ENCODE results near the gene SDC3. TPM values are rescaled to one million over a fixed set of nuclear protein-coding genes. Genes with fewer than 3 reads are reported as not detected.

Gene SDC3
- total RNA-seq, 4 donors from 2014 or later = 4.3 to 23.5 (median 14.5) TPM

- 53 to 58% methylated on average over 11 of the region's 11 CpGs for WGBS, 2 donors
- no peak overlapping the region for H3K4me3 ChIP-seq (ENCODE audit: low read depth, poor library complexity, severe bottlenecking)
- intact Hi-C loops (cut with DNase I; ENCODE audit: low total_unique reads) = no loop called here
- TF ChIP-seq POLR2A (IDR thresholded peaks at IDR 0.05) (no peak), CTCF (IDR thresholded peaks at IDR 0.05) (no peak)
- no peak for DNase-seq (ENCODE audit: low spot score in 2 of 2)
These were observed 6.6 kb downstream of the SDC3 start for GRCh38 chr1:30901798-30902581.

GRCh38 chr1:30900931-30901560 is 7.5 kb downstream of the SDC3 start:
- H3K4me3 ChIP-seq (ENCODE audit: low read depth, poor library complexity, severe bottlenecking) = no peak overlapping the region
- TF ChIP-seq CTCF (IDR thresholded peaks at IDR 0.05) (no peak), POLR2A (IDR thresholded peaks at IDR 0.05) (no peak)
- WGBS, 2 donors = 87 to 90% methylated on average over 3 of the region's 3 CpGs
- intact Hi-C loops (cut with DNase I; ENCODE audit: low total_unique reads) = no loop called here
- no peak for DNase-seq (ENCODE audit: low spot score in 2 of 2)

GRCh38 chr1:30900486-30900885 is 8.1 kb downstream of the SDC3 start:
- no peak for TF ChIP-seq CTCF (IDR thresholded peaks at IDR 0.05)
- TF ChIP-seq POLR2A (IDR thresholded peaks at IDR 0.05) = no peak
- 82% methylated on average over 6 of the region's 6 CpGs for WGBS, 2 donors
- no peak overlapping the region for H3K4me3 ChIP-seq (ENCODE audit: low read depth, poor library complexity, severe bottlenecking)
- no peak for DNase-seq (ENCODE audit: low spot score in 2 of 2)
- intact Hi-C loops (cut with DNase I; ENCODE audit: low total_unique reads) = no loop called here

GRCh38 chr1:30899577-30900389 is 8.8 kb downstream of the SDC3 start:
- no peak for DNase-seq (ENCODE audit: low spot score in 2 of 2)
- TF ChIP-seq CTCF (IDR thresholded peaks at IDR 0.05) (no peak), POLR2A (IDR thresholded peaks at IDR 0.05) (no peak)
- intact Hi-C loops (cut with DNase I; ENCODE audit: low total_unique reads) = no loop called here
- 74 to 76% methylated on average over 13 of the region's 13 CpGs for WGBS, 2 donors
- no peak overlapping the region for H3K4me3 ChIP-seq (ENCODE audit: low read depth, poor library complexity, severe bottlenecking)

GRCh38 chr1:30898031-30898815 is 10.3 kb downstream of the SDC3 start:
- 81 to 93% methylated on average over 10 of the region's 10 CpGs for WGBS, 2 donors
- no peak for TF ChIP-seq CTCF (IDR thresholded peaks at IDR 0.05)
- no peak for TF ChIP-seq POLR2A (IDR thresholded peaks at IDR 0.05)
- DNase-seq (ENCODE audit: low spot score in 2 of 2) = no peak
- no peak overlapping the region for H3K4me3 ChIP-seq (ENCODE audit: low read depth, poor library complexity, severe bottlenecking)
- intact Hi-C loops (cut with DNase I; ENCODE audit: low total_unique reads) = no loop called here

Data from lower leg skin (tissue), 4 donors.